Activated CD8-positive, alpha-beta memory T cell treated with anti-CD3 and anti-CD28 coated beads, Interleukin-2, amount 10 ng/mL, durations not matched to agents 7 days and 5 days (primary cell): ENCODE data around the gene ZNF865. TPM values are rescaled to one million over a fixed set of nuclear protein-coding genes. Genes with fewer than 3 reads are reported as not detected.

Experiments used
- ATAC-seq: fragments of 150-1000 bp; cut with Tn5 transposase; one replicate; pipeline ENCODE4 v1.10.0; 2021; ENCODE audit warnings: moderate library complexity
- CTCF ChIA-PET: fragments of 350-600 bp; sonication (Branson Sonifier 250); formaldehyde crosslinking; loops from one replicate; lab custom pipeline; 2021; ENCODE audit warnings: antibody characterized with exemption; lab: Charles Lee
- DNase-seq: peaks from one replicate; pipeline ENCODE4 v3.0.0-alpha.2; 2020
- H3K27ac Mint-ChIP-seq: one replicate; pipeline ENCODE4 v1.8.0; 2021; ENCODE audit warnings: mild to moderate bottlenecking, mixed read lengths
- H3K27me3 Mint-ChIP-seq: one replicate; pipeline ENCODE4 v1.8.0; 2021; ENCODE audit warnings: mixed read lengths
- H3K36me3 Mint-ChIP-seq: one replicate; pipeline ENCODE4 v1.8.0; 2021; ENCODE audit warnings: mild to moderate bottlenecking, mixed read lengths
- H3K4me1 Mint-ChIP-seq: one replicate; pipeline ENCODE4 v1.8.0; 2021; ENCODE audit warnings: mixed read lengths
- H3K4me3 Mint-ChIP-seq: one replicate; pipeline ENCODE4 v1.8.0; 2021; ENCODE audit warnings: mild to moderate bottlenecking, moderate library complexity, mixed read lengths
- H3K9me3 Mint-ChIP-seq: one replicate; pipeline ENCODE4 v1.8.0; 2022; ENCODE audit warnings: low read depth, mixed read lengths
- total RNA-seq, 2 experiments: library from RNA; stranded (reverse); gene quantifications; one replicate each; pipeline ENCODE4 v1.2.3, GENCODE V29; 2021

ZNF865 gene
- total RNA-seq, 2 experiments from 2014 or later: 14.4 to 16.7 TPM

GRCh38 chr19:55623561-55623960 is 18.1 kb downstream of the ZNF865 start:
- ATAC-seq (no peak), DNase-seq (no peak)
- peaks cover 60% of the 10 kb centered on the region for H3K4me1 Mint-ChIP-seq
- CTCF ChIA-PET: interaction anchor here (1.2 to 5.6 kb wide), 9 partner anchors 9 to 156 kb away, joined by 3 to 44 read pairs (median 7); partner anchors contain the start of genes FIZ1, ZNF524, ZNF628 and ZNF865
- peaks cover 10% of the 10 kb centered on the region for H3K27me3 Mint-ChIP-seq
- peaks cover 11% of the 10 kb centered on the region for H3K36me3 Mint-ChIP-seq
- no peaks in the 10 kb centered on the region for H3K9me3 Mint-ChIP-seq
- H3K27ac Mint-ChIP-seq: peak overlapping the region; percentile 46
- H3K4me3 Mint-ChIP-seq: peak overlapping the region; percentile 77

DNA sequence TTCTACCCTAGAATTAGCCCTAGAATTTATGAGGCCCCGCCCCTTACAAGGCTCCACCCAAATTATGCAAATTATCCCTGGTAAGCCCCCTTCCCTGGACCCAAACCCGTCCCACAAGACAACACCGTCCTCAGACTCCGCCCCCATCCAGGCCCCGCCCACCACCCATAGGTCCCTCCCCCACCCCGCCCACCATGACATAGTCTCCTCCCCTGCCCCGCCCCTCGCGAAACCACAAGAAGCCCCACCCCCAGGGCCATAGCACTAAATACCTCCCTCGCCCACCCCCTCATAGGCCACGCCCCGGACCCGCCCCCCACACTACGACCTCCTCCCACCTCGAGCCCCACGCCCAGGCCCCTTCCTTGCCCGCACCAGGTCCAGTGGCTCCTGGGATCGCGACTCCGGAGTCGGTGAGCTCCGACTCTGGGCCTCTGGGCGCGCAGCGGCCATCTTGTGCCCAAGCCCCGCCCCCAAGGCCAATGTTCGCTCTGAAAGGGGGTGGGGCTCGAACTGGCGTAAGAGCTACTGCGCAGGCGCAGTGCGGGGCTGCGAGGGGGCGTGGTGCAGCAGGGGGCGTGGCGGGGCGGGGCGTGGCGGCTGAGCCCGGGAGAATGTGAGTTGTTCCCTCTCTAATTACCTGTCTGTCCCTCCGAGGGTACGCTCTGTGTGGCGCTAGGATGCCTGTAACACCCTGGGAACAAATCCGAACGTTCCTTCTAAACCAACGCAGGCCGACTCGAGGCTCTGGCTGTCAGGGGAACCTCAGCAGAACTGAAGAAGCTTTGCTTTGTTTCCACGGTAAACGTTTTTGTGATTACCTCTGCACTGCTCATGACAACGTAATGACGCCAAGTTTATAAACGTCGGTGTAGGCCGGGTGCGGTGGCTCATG is 18.9 kb downstream of the ZNF865 start, which contains the start of gene ZNF784:
TSS of gene ZNF784 (minus strand) at position 458 of the 895 bp plus-strand sequence. CDS start at position 453, 5 bp downstream.
- Mint-ChIP-seq H3K4me3 (peak within 1 kb of the TSS; percentile 77), H3K4me1 (peaks cover 58% of the 10 kb centered on the region), H3K27me3 (peaks cover 10% of the 10 kb centered on the region), H3K36me3 (peaks cover 11% of the 10 kb centered on the region), H3K9me3 (no peaks in the 10 kb centered on the region), H3K27ac (peak within 1 kb of the TSS; percentile 93)
- CTCF ChIA-PET: interaction anchor here (0.9 to 5.6 kb wide), 19 partner anchors 8 to 483 kb away, joined by 3 to 44 read pairs (median 5); partner anchors contain the start of genes FIZ1, U2AF2, ZNF524 and ZNF628
- DNase-seq (peak; percentile 95), ATAC-seq (peak; percentile 73)

GRCh38 chr19:55625004-55625326 is 19.5 kb downstream of the ZNF865 start:
- H3K4me1 Mint-ChIP-seq: peaks cover 54% of the 10 kb centered on the region

DNA sequence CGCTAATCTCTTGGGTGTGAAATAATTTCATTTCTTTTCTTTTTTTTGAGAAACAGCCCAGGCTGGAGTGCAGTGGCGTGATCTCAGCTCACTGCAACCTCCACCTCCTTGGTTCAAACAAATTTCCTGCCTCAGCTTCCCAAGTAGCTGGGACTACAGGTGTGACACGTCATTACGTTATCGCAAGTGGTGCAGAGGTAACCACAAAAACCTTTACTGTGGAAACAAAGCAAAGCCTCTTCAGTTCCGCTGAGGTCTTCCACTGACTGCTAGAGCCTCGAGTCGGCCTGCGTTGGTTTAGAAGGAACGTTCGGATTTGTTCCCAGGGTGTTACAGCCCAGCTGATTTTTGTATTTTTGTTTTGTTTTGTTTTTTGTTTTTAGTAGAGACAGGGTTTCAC is 20.9 kb downstream of the ZNF865 start:
- CTCF ChIA-PET: interaction anchor here (0.7 to 5.6 kb wide), 19 partner anchors 8 to 372 kb away, joined by 3 to 44 read pairs (median 4); partner anchors contain the start of genes FIZ1, HSPBP1, ISOC2 and NAT14
- DNase-seq (peak; percentile 89), ATAC-seq (peak; percentile 59)
- Mint-ChIP-seq H3K9me3 (no peaks in the 10 kb centered on the region), H3K27me3 (peaks cover 10% of the 10 kb centered on the region), H3K4me3 (peak overlapping the region; percentile 51), H3K4me1 (peaks cover 40% of the 10 kb centered on the region), H3K36me3 (peaks cover 3% of the 10 kb centered on the region), H3K27ac (peak overlapping the region; percentile 84)

More at GRCh38 chr19:55625004-55625326, 19.5 kb downstream of the ZNF865 start:
- CTCF ChIA-PET: interaction anchor here (0.7 to 5.6 kb wide), 20 partner anchors 7 to 483 kb away, joined by 3 to 44 read pairs (median 5); partner anchors contain the start of genes FIZ1, U2AF2, ZNF524 and ZNF865
- Mint-ChIP-seq H3K4me3 (peak overlapping the region; percentile 77), H3K36me3 (peaks cover 8% of the 10 kb centered on the region), H3K9me3 (no peaks in the 10 kb centered on the region), H3K27me3 (peaks cover 10% of the 10 kb centered on the region), H3K27ac (peak overlapping the region; percentile 93)
- no peak for ATAC-seq
- DNase-seq: no peak

DNA sequence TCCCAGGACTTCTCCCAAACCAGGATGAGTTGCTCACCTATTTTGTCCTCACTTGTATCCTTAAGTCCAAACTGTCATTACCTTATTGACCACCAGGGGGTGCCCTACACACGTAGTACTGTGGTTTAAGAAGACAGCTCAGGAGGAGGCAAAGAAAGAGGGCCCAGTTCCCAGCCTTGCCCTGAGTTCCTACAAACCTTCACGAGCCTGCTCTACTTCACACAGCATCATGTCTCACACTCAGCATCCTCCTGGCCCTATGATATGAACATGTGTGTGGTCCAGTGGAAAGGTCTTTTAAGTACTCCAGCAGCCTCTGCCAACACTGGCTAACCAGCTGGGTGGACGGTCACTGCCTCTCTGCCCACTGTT is 27.0 kb downstream of the ZNF865 start:
- CTCF ChIA-PET: interaction anchor here (0.6 to 10.5 kb wide), 39 partner anchors 8 to 539 kb away, joined by 3 to 104 read pairs (median 6); partner anchors contain the start of genes CCDC106, FIZ1, ISOC2 and NAT14
- ATAC-seq: peak; percentile 43
- peaks cover 4% of the 10 kb centered on the region for H3K27me3 Mint-ChIP-seq
- DNase-seq: peak; percentile 95
- peak overlapping the region; percentile 38 for H3K27ac Mint-ChIP-seq
- peaks cover 46% of the 10 kb centered on the region for H3K4me1 Mint-ChIP-seq
- H3K4me3 Mint-ChIP-seq: no peak overlapping the region
- H3K9me3 Mint-ChIP-seq: no peaks in the 10 kb centered on the region
- peaks cover 3% of the 10 kb centered on the region for H3K36me3 Mint-ChIP-seq

DNA sequence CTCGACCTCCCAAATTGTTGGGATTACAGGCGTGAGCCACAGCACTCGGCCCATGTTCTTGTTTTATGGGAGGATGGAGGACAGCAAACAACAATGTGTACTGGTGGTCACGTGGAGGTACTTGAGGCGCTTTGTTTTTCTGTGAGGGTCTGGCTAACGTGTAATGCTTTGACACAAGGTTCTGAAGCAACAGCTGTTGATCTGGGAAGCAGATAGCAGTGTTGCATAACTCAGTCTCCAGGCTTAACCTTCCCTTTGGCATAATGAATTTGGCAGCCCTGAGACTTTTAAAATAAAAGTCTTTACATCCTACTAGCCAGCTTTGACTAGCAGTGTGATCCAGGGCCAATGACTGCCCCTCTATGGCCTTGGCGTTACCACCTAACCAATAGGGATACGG is 28.4 kb downstream of the ZNF865 start:
- H3K4me1 Mint-ChIP-seq: peaks cover 52% of the 10 kb centered on the region
- CTCF ChIA-PET: interaction anchor here (0.6 to 10.5 kb wide), 19 partner anchors 9 to 1765 kb away, joined by 3 to 104 read pairs (median 18); partner anchors contain the start of genes CCDC106, FIZ1, ISOC2 and U2AF2
- peak overlapping the region; percentile 100 for H3K27ac Mint-ChIP-seq

DNA sequence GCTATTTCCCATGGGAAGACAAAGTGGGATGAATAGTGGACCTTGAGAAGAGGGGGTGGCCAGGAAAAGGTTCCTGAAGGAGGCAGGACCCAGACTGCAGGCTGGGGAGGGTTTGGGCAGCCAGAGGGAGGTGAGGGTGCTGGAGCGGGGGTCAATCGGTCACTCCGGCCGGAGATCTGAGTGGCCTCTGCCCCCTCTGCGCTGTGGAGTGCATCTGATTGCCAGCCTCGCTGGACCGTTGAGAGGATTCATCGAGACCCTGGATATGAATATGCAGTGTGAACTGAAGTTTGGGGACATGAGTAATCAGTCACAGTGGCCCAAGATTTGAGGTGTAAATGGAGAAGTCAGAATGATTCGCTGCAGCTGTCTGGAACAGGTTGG is 29.9 kb downstream of the ZNF865 start:
- H3K27ac Mint-ChIP-seq: peak overlapping the region; percentile 100
- no peaks in the 10 kb centered on the region for H3K9me3 Mint-ChIP-seq
- H3K4me1 Mint-ChIP-seq: peaks cover 64% of the 10 kb centered on the region
- CTCF ChIA-PET: interaction anchor here (1.0 to 10.5 kb wide), 7 partner anchors 9 to 123 kb away, joined by 4 to 104 read pairs (median 31); partner anchors contain the start of genes CCDC106, FIZ1, U2AF2 and ZNF524
- no peaks in the 10 kb centered on the region for H3K27me3 Mint-ChIP-seq
- peak overlapping the region; percentile 98 for H3K4me3 Mint-ChIP-seq
- no peak for ATAC-seq
- H3K36me3 Mint-ChIP-seq: peaks cover 12% of the 10 kb centered on the region
- DNase-seq: no peak

More for the DNA sequence above, 28.4 kb downstream of the ZNF865 start:
- H3K9me3 Mint-ChIP-seq: no peaks in the 10 kb centered on the region
- no peak overlapping the region for H3K4me3 Mint-ChIP-seq
- peaks cover 10% of the 10 kb centered on the region for H3K36me3 Mint-ChIP-seq
- ATAC-seq (no peak), DNase-seq (no peak)
- H3K27me3 Mint-ChIP-seq: no peaks in the 10 kb centered on the region

DNA sequence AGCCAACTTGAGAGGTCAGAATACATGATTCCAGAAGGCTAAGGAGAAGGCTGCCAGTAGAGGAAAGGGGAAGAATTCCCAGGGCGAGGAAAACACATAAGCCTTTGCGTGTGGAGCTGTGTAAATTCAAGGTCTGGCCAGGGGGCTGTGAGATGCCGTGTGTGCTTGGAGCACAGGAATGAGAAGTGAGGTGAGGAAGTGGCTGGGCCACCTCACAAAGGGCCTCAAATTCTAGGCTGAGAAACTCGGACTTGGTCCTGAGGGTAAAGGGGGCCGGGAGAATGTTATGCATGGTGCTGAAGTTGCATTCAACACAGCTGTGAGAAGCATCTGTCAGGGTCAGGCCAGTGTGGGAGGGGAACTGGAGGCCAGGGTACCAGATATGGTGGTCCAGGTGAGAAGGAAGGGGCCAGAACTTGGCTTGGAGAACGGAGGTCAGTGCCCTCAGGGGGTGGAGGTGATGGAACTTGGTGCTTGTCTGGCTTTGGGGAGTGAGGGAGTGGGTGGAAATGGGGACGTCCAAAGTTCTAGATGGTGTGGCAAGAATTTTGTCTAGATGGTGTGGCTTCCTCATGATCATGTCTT is 30.5 kb downstream of the ZNF865 start:
- Mint-ChIP-seq H3K4me1 (peaks cover 67% of the 10 kb centered on the region), H3K4me3 (peak overlapping the region; percentile 98), H3K36me3 (peaks cover 12% of the 10 kb centered on the region), H3K27ac (peak overlapping the region; percentile 100), H3K9me3 (no peaks in the 10 kb centered on the region), H3K27me3 (no peaks in the 10 kb centered on the region)
- no peak for DNase-seq
- no peak for ATAC-seq
- CTCF ChIA-PET: interaction anchor here (1.0 to 10.5 kb wide), 6 partner anchors 11 to 132 kb away, joined by 4 to 104 read pairs (median 7); partner anchors contain the start of genes CCDC106, U2AF2 and ZNF784

DNA sequence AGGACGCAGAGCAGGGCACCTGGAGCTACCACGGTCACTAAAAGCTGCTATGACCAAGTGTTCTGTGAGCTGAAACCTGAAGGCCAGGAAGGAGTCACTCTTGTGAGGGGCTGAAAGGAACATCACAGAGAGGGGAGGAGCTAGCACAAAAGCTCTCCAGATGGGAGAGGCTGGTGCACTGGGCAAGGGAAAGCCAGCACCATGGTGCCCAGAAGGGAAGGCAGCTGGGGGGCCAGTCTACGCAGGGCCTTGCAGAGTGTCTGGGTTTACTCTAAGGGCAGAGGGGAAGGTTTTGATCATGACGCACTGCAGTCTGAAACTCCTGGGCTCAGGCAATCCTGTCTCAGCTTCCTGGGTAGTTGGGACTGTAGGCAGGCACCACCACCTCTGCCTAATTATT is 31.3 kb downstream of the ZNF865 start:
- Mint-ChIP-seq H3K4me1 (peaks cover 65% of the 10 kb centered on the region), H3K27me3 (no peaks in the 10 kb centered on the region), H3K27ac (peak overlapping the region; percentile 100), H3K36me3 (peaks cover 12% of the 10 kb centered on the region), H3K9me3 (no peaks in the 10 kb centered on the region), H3K4me3 (no peak overlapping the region)
- ATAC-seq (no peak), DNase-seq (no peak)
- CTCF ChIA-PET: interaction anchor here (1.0 to 10.5 kb wide), 7 partner anchors 10 to 133 kb away, joined by 4 to 104 read pairs (median 7); partner anchors contain the start of genes CCDC106, U2AF2 and ZNF784

GRCh38 chr19:55637534-55637933 is 32.1 kb downstream of the ZNF865 start:
- peak overlapping the region; percentile 1 for H3K27ac Mint-ChIP-seq
- peaks cover 12% of the 10 kb centered on the region for H3K36me3 Mint-ChIP-seq
- DNase-seq (no peak), ATAC-seq (no peak)
- CTCF ChIA-PET: interaction anchor here (1.2 to 10.5 kb wide), 9 partner anchors 10 to 170 kb away, joined by 3 to 104 read pairs (median 6); partner anchors contain the start of genes CCDC106, U2AF2 and ZNF784
- no peaks in the 10 kb centered on the region for H3K27me3 Mint-ChIP-seq
- H3K9me3 Mint-ChIP-seq: no peaks in the 10 kb centered on the region
- peaks cover 62% of the 10 kb centered on the region for H3K4me1 Mint-ChIP-seq
- no peak overlapping the region for H3K4me3 Mint-ChIP-seq

DNA sequence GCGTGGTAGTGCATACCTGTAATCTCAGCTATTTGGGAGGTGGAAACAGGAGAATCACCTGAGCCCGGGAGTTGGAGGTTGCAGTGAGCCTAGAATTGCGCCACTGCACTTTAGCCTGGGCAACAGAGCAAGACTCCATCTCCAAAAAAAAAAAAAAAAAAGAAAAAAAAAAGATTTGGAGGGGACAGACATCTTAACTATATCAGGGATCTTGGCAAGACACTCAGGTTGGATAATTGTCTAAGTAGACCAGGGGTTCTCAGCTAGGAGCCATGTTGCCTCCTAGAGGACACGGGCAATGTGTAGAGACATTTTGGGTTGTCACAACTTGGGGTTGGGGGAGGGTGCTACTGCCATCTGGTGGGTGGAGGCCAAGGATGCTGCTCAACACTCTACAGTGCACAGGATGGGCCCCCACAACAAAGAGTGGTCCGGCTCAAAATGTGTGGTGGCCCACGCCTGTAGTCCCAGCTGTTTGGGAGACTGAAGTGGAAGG is 33.5 kb downstream of the ZNF865 start:
- H3K27me3 Mint-ChIP-seq: no peaks in the 10 kb centered on the region
- DNase-seq: peak; percentile 84
- no peaks in the 10 kb centered on the region for H3K9me3 Mint-ChIP-seq
- peaks cover 61% of the 10 kb centered on the region for H3K4me1 Mint-ChIP-seq
- peaks cover 12% of the 10 kb centered on the region for H3K36me3 Mint-ChIP-seq
- H3K4me3 Mint-ChIP-seq: peak overlapping the region; percentile 28
- H3K27ac Mint-ChIP-seq: peak overlapping the region; percentile 74
- CTCF ChIA-PET: interaction anchor here (0.7 to 10.5 kb wide), 11 partner anchors 10 to 337 kb away, joined by 3 to 104 read pairs (median 4); partner anchors contain the start of genes U2AF2, ZNF628 and ZNF784
- peak; percentile 18 for ATAC-seq

DNA sequence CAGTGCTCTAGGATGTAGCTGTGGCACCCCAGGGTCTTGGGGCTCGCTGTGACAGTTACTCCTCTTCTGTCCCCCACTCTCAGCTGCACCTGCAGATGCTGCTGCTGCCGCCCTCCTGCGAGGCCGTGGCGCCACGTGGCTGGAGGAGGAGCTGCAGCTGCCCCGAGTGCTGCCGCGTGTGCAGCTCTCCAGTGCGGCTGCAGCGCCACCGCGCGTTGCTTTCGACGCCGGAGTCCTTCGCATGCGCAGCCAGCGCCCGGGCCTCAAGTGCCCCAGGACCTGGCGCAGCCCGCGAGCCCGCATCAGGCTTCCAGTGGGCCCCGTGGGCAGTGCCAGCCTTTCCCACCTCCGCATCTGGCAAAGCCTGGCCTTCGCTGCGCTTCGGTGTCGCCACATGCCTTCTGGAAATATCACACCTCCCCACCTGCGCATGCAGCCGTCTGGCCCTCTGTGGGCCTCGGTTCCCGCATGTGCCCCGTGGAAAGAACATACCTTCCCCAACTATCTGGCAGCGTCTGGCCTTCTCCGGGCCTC is 34.7 kb downstream of the ZNF865 start:
- H3K27me3 Mint-ChIP-seq: no peaks in the 10 kb centered on the region
- peaks cover 64% of the 10 kb centered on the region for H3K4me1 Mint-ChIP-seq
- DNase-seq: peak; percentile 74
- CTCF ChIA-PET: interaction anchor here (1.0 to 10.5 kb wide), 7 partner anchors 9 to 136 kb away, joined by 4 to 104 read pairs (median 5); partner anchors contain the start of genes U2AF2, ZNF784 and ZNF865
- peak overlapping the region; percentile 68 for H3K4me3 Mint-ChIP-seq
- ATAC-seq: no peak
- peaks cover 10% of the 10 kb centered on the region for H3K36me3 Mint-ChIP-seq
- peak overlapping the region; percentile 85 for H3K27ac Mint-ChIP-seq
- H3K9me3 Mint-ChIP-seq: no peaks in the 10 kb centered on the region
